NCI-H2171 (cell line): ENCODE results near the gene CCDC188.
"Not testable (repeated sequence)": the region's sequence is repeated elsewhere in the genome, so short reads cannot be mapped to it uniquely, and the experiment has no call there.

Experiments
- DNase-seq: peaks from one replicate; lab custom pipeline; 2025; lab: John Stamatoyannopoulos, UW

CCDC188 gene

GRCh38 chr22:20170170-20170569 lies 19.3 kb upstream of the CCDC188 start:
- DNase-seq, result no peak

DNA sequence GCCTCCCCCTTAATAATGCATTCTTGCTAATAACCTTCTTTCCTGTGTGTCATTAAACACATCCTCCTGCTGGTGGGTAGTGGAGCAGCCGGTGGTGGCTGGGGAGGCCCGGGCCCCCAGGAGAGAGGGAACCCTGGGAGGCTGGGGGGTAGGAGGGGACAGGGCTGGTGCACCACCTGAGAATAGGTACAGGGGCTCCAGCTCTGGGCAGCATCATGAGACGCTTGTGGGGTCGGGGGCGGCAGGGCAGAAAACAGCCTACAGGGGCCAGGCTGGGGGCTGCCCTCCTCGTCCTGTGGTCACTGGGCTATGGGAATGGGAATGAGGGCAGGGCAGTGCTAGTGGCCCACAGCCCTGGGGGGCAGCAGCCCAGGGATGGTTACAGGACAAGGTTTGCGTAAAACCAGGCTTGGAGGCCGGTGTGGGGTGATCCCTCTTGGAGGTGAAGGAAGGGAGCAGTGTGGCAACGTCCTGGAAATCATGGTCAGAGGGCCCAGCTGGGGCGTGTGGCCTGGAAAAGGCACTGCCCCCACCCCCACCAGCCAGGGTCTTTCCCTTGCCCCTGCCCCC lies 18.5 kb upstream of the CCDC188 start:
- DNase-seq, result no peak

DNA sequence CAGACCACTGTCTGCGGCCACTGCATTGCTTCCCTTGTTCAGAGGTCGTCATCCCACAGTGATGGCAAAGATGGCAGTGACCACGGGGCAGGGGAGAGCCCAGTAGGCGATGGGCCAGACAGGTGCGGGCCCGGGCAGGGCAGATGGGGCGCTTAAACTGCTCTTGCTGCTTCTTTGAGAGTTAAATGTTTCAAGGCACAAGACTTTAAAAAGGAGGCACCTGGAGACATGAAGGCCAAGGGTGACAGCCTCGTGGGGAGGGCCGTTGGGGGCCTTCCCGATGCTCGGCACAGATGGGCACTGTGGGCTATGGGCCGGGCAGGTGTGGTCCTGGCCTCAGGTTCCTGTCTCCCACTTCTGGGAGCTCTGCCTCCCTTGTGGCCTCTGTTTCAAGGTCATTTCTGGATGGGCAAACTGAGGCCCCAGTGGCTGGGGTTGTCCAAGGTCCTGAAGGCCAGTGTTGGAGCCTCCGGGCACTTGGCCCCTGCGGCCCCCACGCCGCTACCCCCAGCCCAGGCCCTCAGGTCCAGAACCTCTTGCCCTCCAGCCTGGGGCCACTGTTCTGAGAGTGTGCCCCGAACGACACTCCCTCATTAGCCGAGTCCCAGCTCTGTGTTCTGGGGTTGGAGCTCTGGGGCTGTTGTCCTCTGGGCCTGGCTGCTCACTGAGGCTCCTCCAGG lies 16.9 kb upstream of the CCDC188 start:
- DNase-seq, result no peak

GRCh38 chr22:20166703-20167102 lies 15.8 kb upstream of the CCDC188 start:
- DNase-seq, result no peak

DNA sequence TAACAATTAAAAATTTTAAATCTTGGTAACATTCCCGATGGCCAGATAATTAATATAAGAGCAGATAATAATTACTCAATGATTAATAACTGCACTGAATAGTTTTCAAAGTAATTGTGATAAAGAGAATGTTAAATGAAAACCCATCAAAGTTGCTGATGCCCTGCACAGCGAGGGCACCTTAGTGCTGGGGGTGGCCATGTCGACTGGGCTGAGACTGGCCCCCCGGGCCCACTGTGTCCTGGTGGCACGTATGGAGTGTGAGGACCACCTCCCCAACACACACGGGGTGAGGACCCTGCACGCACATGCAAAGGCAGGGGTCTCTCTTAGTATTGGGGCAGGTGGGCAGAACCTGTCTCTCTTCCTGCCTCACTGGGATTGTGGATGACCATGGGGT lies 15.1 kb upstream of the CCDC188 start:
- no peak for DNase-seq

DNA sequence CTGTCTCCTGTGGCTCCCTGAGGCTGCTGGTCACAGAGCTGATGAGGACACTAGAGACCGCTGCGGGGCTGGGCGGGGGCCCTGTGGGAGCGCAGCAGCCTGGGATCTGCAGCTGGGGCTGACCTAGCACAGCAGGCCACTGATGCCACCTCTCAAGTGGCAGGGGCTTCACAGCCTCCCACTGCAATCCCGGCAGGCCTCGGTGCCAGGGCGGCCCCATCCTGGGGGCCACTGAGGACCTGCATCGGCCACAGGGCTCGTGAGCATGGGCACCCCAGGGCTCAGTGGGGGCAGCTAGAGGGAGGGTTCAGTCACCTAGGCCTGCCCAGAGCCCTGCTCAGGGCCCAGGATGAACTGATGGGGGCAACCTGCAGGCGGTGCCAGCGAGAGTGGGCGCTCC lies 14.6 kb upstream of the CCDC188 start:
- DNase-seq, result no peak

- DNase-seq, result no peak
Measured at GRCh38 chr22:20164863-20165262, 14.0 kb upstream of the CCDC188 start.

GRCh38 chr22:20160041-20160440 lies 9.2 kb upstream of the CCDC188 start:
- DNase-seq, result no peak

GRCh38 chr22:20159531-20159930 lies 8.7 kb upstream of the CCDC188 start:
- DNase-seq, result not testable (repeated sequence)

DNA sequence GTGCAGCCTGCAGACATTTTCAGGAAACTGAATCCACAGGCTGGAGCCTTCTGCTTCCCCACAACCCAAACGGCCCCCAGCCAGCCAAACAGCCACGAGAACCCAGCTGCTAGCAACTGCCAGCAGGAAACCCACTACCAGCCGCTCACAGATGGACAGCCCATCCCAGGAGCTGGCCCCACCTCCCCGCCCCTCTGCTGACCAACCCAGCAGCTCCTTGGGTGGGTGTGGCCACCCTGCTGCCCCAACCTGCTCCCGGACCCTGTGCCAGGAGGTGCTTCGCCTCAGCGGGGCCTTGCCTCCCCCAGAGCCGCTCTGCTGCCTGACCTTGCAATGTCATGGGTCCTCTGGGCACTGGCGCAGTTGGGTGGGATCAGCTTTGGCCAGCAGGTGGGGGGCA lies 8.2 kb upstream of the CCDC188 start:
- DNase-seq, result no peak

- no peak for DNase-seq
Measured at GRCh38 chr22:20158391-20159036, 7.7 kb upstream of the CCDC188 start.

- no peak for DNase-seq
Measured at GRCh38 chr22:20157430-20158183, 6.8 kb upstream of the CCDC188 start.

DNA sequence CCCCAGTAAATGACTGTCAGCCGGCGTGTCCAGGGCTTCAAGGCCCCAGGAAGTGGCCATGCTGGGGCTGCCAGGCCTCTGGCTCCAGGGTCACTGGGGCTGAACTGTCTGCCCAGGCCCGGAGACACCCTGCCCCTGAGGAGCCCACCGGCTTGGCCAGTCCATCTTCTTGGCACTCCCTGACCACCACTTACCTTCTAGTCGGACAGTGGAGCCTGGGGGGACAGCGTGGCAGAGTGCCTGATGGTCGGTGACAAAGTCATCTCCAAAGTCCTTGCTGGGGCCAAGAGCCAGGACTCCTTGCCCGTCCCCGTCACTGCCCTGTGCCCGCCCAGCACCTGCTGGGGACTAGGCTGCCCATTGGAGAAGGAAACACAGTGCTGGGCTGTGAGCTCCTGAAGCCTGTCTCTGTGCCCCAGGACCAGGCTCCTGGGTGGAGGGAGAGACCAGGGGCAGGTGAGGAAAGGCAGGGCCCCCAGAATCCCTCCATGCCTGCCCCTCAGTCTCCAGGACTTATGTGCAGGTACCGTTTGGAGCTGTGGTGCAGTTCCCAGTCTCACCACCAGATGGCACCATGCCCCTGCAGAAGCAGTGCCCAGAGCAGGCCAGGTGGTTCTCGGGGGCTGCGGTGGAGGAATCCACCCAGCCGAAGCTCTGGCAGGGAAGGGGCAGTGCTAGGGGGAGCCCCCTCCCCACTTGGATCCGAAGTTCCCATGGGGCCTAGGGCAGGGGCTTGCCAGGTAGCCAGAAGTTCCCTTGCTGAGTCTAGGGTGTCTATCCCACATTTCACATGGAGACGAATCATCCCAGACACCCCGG lies 6.0 kb upstream of the CCDC188 start:
- peak; percentile 44 for DNase-seq

DNA sequence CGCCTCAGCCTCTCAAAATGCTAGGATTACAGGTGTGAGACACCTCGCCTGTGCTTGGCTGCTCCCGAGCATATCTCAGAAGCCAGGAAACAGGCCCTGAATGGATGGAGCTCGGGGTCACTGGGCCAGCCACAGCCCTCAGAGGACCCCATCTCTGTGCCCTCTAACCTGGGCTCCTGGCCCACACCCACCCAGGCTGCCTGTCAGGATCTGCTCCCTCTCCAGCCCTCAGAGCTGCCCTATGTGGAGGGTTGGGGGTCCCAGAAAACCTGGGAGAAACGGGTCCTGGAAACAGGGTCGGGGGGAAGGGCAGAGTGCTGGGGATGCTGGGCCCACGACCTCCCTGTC lies 5.2 kb upstream of the CCDC188 start:
- no peak for DNase-seq

DNA sequence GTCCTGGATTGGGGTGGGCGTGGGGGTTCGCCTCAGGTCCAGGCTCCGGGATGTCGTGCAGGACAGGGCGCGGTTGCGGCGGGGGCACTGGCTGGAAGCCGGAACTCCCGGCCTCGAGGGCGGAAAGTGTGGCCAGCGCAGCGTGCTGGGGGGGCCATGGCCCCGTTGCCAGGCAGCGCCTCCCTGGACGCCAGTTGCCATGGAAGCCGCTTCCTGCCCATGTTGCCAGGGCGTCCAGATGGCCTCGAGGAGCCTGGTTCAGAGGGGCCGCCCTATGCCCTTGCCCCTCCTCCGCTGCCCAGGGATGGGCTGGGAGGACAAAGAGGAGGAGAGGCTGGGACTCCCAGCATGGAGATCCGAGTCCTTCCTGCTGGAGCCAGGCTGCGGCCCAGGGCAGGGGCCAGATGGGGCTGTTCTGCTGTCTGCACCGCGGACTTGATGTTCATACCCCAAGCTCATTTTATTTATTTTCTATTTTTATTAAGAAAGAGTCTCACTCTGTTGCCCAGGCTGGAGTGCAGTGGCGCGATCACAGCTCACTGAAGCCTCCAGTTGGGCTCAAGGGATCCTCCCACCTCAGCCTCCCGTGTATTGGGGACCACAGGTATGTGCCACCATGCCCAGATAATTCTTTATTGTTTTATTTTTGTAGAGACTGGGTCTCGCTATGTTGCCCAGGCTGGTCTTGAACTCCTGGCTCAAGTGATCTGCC lies 4.6 kb upstream of the CCDC188 start:
- DNase-seq, result peak; percentile 79

DNA sequence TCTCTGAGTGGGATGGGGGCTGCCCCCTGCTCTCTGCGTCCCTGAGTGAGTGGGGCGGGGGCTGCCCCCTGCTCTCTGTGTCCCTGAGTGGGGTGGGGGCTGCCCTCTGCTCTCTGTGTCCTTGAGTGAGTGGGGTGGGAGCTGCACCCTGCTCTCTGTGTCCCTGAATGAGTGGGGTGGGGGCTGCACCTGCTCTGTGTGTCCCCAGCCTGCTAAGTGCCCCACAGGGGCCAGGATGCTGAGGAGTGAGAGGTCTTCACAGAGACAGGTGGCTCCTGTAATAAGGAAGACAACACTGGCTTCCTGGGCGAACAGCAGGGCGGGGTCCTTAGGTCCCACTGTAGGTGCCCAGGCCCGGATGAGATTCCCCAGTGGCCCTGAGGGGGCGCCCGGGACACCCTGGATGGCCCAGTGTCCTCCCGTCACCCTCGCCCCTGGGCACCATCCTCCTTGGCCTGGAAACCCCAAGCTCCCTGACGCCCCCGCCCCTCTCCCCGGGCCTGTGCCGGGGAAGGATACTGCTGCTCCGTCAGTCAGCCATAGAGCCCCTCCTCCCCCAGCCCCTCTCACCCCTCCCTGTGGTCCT lies 3.8 kb upstream of the CCDC188 start:
- peak; percentile 29 for DNase-seq

- DNase-seq, result no peak
Measured at GRCh38 chr22:20153945-20154344, 3.1 kb upstream of the CCDC188 start.

DNA sequence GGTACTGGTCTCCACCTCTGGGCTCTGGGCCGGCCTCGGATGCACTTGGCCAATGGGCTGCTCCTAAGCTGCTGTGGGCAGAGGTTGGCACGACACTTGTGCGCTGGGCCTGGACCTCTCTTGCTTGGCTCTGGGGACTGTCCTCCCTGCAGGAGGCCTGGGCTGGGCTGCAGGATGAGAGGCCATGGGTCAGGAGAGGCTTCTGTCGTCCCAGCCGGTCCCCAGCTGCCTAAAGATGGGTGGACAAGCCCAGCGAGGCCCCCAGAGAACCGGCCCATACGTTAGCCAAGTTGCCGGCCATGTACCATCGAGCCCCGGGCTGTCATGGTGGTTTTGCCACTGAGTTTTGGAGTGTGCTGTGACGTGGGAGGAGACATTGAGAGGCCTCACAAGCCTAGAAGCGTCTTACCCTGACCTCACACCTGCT lies 1.6 kb upstream of the CCDC188 start:
- no peak for DNase-seq

DNA sequence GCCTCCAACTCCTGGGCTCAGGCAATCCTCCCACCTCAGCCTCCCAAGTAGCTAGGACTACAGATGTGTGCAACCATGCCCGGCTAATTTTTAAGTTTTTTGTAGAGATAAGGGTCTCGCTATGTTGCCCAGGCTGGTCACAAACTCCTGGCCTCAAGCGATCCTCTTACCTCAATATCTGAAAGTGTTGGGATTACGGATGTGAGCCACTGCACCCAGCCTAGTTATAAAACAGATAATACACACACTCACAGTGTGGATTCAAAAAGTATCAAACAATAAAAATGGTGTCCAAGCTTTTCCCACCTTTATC lies 377 bp upstream of the CCDC188 start:
- DNase-seq, result no peak

DNA sequence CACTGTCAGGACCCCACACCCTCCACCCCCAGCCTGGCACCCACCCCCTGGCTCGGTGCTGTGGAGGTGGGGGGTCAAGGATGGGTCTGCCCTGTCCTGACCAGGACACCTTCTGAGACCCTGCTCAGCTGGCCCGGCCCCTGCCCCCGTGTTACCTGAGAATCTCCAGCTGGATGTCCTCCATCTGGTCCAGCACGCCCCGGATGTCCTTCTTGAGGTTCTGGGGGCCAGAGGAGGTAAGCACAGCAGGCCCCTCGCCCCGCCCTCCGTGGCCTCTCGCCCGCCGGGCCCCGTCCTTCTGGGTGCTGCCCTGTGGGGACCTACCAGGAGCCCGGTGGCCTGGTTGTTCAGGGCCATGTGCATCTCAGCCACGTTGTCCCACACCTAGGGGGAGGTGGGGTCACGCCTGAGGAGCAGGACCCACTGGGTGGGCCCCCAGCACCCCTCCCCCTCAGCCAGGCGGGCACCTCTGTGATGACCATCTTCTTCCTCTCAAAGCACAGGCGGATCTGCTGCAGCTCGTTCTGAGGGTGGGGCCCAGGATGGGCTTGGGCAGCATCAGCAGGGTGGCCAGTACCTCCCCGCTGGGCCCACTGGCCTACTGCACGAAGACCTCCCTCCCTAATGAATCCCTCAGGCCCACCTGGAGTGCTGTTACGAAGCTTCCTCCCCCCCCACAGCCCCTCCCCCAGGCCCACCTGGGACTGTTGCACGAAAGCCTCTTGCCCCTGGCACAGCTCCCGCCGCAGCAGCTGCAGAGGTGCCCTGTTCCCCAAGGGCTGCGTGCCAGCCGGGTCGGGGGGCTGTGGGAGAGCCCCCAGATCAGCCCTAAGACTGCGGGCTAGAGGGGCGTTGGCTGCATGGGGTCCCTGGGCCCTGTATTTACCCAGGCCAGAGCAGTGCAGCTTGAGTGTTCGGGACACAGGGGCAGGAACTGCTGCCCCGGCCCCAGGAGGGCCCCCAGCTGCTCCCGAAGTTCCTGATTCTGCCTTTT lies 1.3 kb downstream of the CCDC188 start:
- peak; percentile 33 for DNase-seq
